Measurements from ENCODE around the gene BPI.
"Not testable (repeated sequence)": the region's sequence is repeated elsewhere in the genome, so short reads cannot be mapped to it uniquely, and the experiment has no call there.

The BPI gene

GRCh38 chr20:38278763-38279162 lies 25.2 kb upstream of the BPI start:
- FAIRE-seq, result no peak

GRCh38 chr20:38281176-38281915 lies 22.6 kb upstream of the BPI start:
- FAIRE-seq, result not testable (repeated sequence)

- FAIRE-seq, result no peak
These were observed 20.7 kb upstream of the BPI start for GRCh38 chr20:38283236-38283635.

- FAIRE-seq, result not testable (repeated sequence)
These were observed 19.8 kb upstream of the BPI start for GRCh38 chr20:38284066-38284650.

GRCh38 chr20:38284893-38285444 lies 19.0 kb upstream of the BPI start:
- no peak for FAIRE-seq

- FAIRE-seq, result no peak
These were observed 17.1 kb upstream of the BPI start for GRCh38 chr20:38286586-38287531.

- FAIRE-seq, result no peak
These were observed 12.8 kb upstream of the BPI start for GRCh38 chr20:38290829-38291814.

- FAIRE-seq, result no peak
These were observed 12.0 kb upstream of the BPI start for GRCh38 chr20:38291966-38292365.

- FAIRE-seq, result no peak
These were observed 10.4 kb upstream of the BPI start for GRCh38 chr20:38293491-38294065.

GRCh38 chr20:38294076-38294591 lies 9.8 kb upstream of the BPI start:
- FAIRE-seq, result no peak

- FAIRE-seq, result no peak
These were observed 8.1 kb upstream of the BPI start for GRCh38 chr20:38295811-38296210.

GRCh38 chr20:38296433-38296832 lies 7.5 kb upstream of the BPI start:
- FAIRE-seq, result no peak

- no peak for FAIRE-seq
These were observed 5.9 kb upstream of the BPI start for GRCh38 chr20:38297916-38298674.

GRCh38 chr20:38298768-38299288 lies 5.1 kb upstream of the BPI start:
- FAIRE-seq, result no peak

- FAIRE-seq, result no peak
These were observed 4.0 kb upstream of the BPI start for GRCh38 chr20:38299963-38300362.

GRCh38 chr20:38300438-38300837 lies 3.5 kb upstream of the BPI start:
- no peak for FAIRE-seq

GRCh38 chr20:38301309-38301708 lies 2.6 kb upstream of the BPI start:
- FAIRE-seq, result no peak

- no peak for FAIRE-seq
These were observed 1.2 kb upstream of the BPI start for GRCh38 chr20:38302786-38303185.

GRCh38 chr20:38304845-38305447 lies 990 bp downstream of the BPI start:
- FAIRE-seq, result no peak

GRCh38 chr20:38305541-38305940 lies 1.6 kb downstream of the BPI start:
- no peak for FAIRE-seq

Data from endometrium (tissue), 2 donors.